MM.1S (cell line): Measurements from ENCODE around the gene CPNE2.
"Not testable (repeated sequence)": the region's sequence is repeated elsewhere in the genome, so short reads cannot be mapped to it uniquely, and the experiment has no call there.

Experiments
- CTCF ChIP-seq: fragments of 300-600 bp; sonication (generic); IDR thresholded peaks from 2 replicates; pipeline ENCODE4 v1.5.1; 2016; ENCODE audit warnings: antibody characterized with exemption, low read length, mixed read lengths
- EZH2 ChIP-seq: fragments of 300-600 bp; sonication (generic); optimal IDR thresholded peaks from 2 replicates; pipeline ENCODE3; 2017; ENCODE audit warnings: low read depth, mild to moderate bottlenecking, antibody characterized with exemption, low read length, mixed read lengths
- EZH2phosphoT487 ChIP-seq: fragments of 300-600 bp; sonication (generic); IDR thresholded peaks from 2 replicates; pipeline ENCODE4 v1.6.1; 2018; ENCODE audit warnings: antibody characterized with exemption, low read length

GRCh38 chr16:57063189-57063588, 29.2 kb upstream of the CPNE2 start:
- not testable (repeated sequence) for TF ChIP-seq EZH2phosphoT487, CTCF, EZH2
